HFF-Myc (cell line): ENCODE measurements around the gene CAPZA3.
"Not testable (repeated sequence)": the region's sequence is repeated elsewhere in the genome, so short reads cannot be mapped to it uniquely, and the experiment has no call there.

Experiments
- DNase-seq: peaks from one replicate; pipeline ENCODE4 v3.0.0-alpha.2; 2011; ENCODE audit warnings: low read depth; ENCODE audit errors: extremely low read depth
- H3K4me3 ChIP-seq: replicated peaks from 2 replicates; pipeline ENCODE4 v1.5.1; 2011; ENCODE audit warnings: low read depth, mild to moderate bottlenecking, control low read depth, low read length
- CTCF ChIP-seq: IDR thresholded peaks from 2 replicates; pipeline ENCODE4 v1.5.1; 2012; ENCODE audit warnings: mild to moderate bottlenecking, low read depth, low read length, control low read depth; ENCODE audit errors: missing control alignments

The CAPZA3 gene

GRCh38 chr12:18752947-18753346 is 15.0 kb downstream of the CAPZA3 start:
- no peak overlapping the region for H3K4me3 ChIP-seq
- no peak for DNase-seq
- TF ChIP-seq CTCF, result no peak

GRCh38 chr12:18753481-18754123 is 15.7 kb downstream of the CAPZA3 start:
- TF ChIP-seq CTCF, result no peak
- no peak overlapping the region for H3K4me3 ChIP-seq
- DNase-seq, result no peak

- H3K4me3 ChIP-seq, result no peak overlapping the region
- no peak for TF ChIP-seq CTCF
- DNase-seq, result no peak
These were observed 16.3 kb downstream of the CAPZA3 start for GRCh38 chr12:18754124-18754707.

- no peak for DNase-seq
- TF ChIP-seq CTCF, result no peak
- no peak overlapping the region for H3K4me3 ChIP-seq
These were observed 17.4 kb downstream of the CAPZA3 start for GRCh38 chr12:18755341-18755740.

GRCh38 chr12:18766479-18766878 is 28.6 kb downstream of the CAPZA3 start:
- H3K4me3 ChIP-seq, DNase-seq: not testable (repeated sequence)

- H3K4me3 ChIP-seq, result no peak overlapping the region
- no peak for DNase-seq
- no peak for TF ChIP-seq CTCF
These were observed 44.9 kb downstream of the CAPZA3 start for GRCh38 chr12:18782827-18783226.

GRCh38 chr12:18785465-18785864 is 47.5 kb downstream of the CAPZA3 start:
- DNase-seq, H3K4me3 ChIP-seq: not testable (repeated sequence)
